NCI-H2171 (cell line): Measurements from ENCODE around the gene ALDH1L1.

Source experiments
- DNase-seq: peaks from one replicate; lab custom pipeline; 2025; lab: John Stamatoyannopoulos, UW

Gene ALDH1L1

DNA sequence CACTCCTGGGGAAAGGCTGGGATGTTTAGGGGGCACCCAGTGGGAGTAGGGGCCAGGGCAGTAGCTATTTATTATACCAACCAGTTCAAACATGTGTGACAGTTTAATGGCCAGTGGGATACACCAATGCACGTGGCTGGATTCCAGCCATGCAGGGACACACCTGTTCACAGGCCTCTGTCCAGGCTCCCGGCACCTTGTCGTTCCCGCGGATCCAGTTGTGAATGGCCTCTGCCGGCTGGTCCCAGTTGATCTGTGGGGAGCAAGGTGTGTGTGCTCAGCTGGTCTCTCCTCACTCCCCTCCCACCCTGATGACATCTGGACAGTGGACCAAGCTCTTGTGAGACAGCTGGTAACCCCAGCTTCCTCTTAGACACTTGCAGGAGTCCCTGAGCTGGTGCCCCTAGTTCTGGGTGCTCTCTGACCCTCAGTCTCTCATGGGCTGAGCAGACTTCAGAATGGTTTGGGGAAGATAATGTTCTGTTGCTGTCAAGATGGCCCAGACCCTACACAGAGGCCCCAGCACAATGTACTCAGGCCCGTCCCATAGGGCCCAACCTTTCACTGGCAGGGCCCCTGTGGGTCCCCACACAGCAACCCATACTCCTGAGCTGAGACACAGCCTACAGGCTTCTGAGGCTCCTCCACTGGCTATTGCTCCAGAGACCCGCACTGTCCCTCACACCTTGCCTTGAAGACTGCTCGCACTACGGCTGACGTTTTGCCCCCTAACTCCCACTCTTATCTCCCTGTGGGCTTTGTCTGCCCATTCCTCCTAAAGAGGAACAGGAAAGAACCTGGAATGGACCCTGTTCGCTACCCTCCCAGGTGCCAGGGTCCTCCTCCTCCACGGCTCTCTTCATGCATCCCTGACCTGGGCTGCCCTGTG is 25.8 kb downstream of the ALDH1L1 start:
- DNase-seq, result no peak

- DNase-seq, result no peak
These were observed 26.6 kb downstream of the ALDH1L1 start for GRCh38 chr3:126153695-126154360.

- no peak for DNase-seq
These were observed 27.3 kb downstream of the ALDH1L1 start for GRCh38 chr3:126152901-126153694.

DNA sequence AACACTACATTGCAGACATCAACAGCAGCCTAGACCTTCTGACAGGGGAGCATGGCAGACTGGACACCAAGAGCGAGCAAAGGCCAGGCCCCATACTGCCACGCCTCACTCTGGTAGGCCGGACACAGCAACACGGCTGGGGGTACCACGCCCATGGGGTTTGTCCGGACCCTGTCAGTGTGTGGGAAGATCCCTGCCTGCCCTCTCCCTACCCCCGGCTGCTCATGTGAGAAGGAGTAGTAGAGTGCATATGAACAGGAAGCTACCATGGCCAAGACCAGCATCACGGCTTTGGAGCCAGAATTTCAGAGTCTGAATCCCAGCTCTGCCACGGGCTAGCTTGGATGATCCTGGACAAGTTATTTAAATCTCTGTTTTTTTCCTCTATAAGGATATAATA is 27.9 kb downstream of the ALDH1L1 start:
- no peak for DNase-seq

DNA sequence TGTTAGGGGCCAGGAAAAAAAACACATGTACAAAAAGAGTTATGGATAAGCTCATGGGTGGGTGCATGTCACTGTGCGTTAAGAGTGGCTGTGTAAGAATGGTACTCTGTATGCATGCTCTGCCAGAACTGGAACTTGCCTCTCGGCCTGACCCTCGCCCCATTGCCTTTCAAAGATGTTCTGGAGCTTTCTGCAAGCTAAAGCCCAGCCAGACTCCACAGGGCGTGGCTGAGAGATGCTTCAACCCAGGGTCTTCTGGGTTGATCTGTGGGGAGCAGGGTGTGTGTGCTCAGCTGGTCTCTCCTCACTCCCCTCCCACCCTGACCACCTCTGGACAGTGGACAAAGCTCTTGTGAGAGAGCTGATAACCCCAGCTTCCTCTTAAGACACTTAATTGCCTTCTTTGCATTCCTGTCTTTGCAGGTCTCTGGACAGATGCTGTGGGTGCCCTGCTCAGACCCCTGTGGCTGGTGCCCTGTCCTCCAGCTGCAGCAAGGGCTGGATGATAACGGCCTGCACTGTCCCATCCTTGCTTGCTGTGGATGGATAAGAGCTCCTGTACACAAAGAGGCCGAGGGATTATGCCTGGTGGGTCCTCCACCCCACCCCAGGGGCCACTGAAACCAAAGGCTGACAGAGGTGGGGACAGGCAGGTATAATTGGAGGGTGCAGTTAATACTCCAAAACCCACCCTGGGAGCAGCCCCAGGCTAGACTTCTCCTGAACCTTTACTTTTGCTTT is 28.7 kb downstream of the ALDH1L1 start:
- DNase-seq, result no peak

GRCh38 chr3:126149960-126150515 is 30.3 kb downstream of the ALDH1L1 start:
- no peak for DNase-seq

GRCh38 chr3:126149256-126149902 is 31.0 kb downstream of the ALDH1L1 start:
- no peak for DNase-seq

DNA sequence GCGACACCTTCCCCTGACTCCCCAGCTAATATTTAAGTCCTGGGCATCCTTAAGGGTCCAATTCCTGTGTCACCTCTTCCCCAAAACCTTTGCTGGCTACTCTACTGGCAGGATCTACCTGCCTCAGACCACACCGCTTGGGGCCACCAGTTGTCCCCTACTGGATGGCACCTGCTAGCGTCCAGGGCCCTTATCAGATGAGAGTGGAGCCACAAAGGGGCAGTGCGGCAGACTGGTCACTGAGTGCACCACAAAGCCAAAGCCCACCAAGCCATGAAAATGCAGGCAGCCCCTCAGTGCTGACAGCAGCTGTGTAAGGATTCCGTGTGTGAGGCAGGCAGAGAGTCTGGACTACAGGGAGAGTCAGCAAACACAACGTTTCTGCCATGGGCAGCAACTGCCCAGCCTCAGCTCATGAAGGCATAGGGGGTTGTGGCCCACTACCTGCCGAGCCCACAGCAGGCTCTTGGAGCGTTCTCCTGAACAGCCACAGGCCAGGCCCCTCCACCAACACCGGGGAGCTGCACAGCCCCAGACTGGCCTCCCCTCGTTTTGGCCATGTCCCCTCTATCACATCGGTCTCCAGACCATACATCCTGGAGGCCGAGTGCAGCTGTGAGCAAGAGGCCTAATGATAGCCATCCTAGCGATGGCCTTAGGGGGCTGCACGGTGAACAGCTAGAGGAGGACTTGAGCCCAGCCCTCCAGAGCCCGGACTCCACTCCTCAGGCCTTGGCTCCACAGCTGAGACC is 32.3 kb downstream of the ALDH1L1 start:
- DNase-seq, result no peak

- no peak for DNase-seq
These were observed 33.0 kb downstream of the ALDH1L1 start for GRCh38 chr3:126147147-126147931.

GRCh38 chr3:126146525-126147146 is 33.8 kb downstream of the ALDH1L1 start:
- no peak for DNase-seq

DNA sequence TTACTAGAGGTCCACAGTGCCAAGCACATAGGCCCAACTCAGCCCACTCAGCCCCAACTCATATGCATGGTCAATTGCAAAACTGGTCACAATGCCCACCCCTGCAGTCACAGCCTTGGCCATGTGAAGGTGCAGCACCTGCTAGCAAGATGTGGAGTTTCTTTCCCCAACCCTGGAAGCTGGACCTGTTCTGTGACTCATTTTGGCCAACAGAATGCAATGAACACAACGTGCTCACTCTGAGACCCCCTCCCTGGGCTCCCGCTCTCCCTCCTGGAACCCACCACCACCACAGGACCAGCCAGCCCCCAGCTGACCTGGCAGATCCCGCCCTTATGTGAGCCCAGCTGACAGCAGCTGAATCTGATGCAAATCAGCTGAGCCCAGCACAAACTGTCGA is 34.4 kb downstream of the ALDH1L1 start:
- no peak for DNase-seq

GRCh38 chr3:126142652-126143051 is 37.7 kb downstream of the ALDH1L1 start:
- DNase-seq, result no peak

- no peak for DNase-seq
These were observed 42.8 kb downstream of the ALDH1L1 start for GRCh38 chr3:126137490-126138130.

- no peak for DNase-seq
These were observed 43.8 kb downstream of the ALDH1L1 start for GRCh38 chr3:126136428-126137220.

- no peak for DNase-seq
These were observed 44.8 kb downstream of the ALDH1L1 start for GRCh38 chr3:126135406-126136076.

DNA sequence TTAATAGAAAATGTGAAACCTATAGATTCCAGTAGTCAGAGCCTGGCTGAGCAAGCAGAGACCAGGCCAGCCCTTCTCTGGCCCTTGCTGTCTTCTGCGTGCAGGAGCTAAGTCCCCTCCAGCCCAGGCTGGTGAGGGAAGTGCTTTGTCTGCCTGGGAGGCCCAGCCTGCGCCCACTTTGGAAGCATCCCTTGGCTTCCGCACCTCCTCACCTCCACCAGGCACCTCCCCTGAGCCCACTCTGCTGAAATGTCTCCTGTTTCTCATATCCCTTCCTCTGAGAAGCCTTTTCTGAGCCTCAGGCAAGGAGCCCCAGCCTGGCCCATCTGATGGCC is 45.3 kb downstream of the ALDH1L1 start:
- no peak for DNase-seq
